ENCODE data around the gene ZNF692.
"Not testable (repeated sequence)": the region's sequence is repeated elsewhere in the genome, so short reads cannot be mapped to it uniquely, and the experiment has no call there.

The ZNF692 gene

DNA sequence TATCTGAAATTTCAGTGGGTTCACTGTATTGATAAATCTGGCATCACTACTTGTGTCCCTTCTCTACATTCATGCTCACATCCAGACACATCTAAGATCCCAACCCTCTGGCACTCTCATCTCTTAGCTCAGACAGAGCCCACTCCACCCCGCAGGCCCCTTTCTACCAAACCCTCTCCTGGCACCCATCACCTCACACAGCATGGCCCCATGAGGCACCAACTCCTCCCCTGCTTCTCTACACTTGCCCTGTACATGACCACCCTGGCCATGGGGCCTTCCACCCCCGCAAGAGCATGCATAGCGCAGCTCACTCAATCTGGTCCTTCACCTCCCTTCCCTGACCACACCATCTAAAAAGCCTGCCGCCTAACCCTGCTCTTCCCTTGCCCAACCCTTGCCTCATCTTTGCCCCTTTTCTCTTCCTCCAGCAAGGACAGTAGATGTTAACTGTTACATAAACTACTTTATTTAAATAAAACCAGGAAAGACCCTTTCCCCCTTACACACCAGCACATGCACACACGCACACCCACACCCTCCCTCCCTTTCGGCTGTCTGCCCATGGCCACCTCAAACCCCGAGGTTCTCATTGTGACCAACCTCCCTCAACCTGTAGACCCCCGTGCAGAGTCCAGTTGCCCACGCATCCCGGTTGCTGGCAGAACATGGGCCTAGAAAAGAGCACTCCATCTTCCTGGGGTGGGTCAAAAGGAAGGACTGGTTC is 48.7 kb downstream of the ZNF692 start:
- peaks cover 14% of the 10 kb centered on the region for H3K36me3 ChIP-seq (replicated peaks)
- no peaks in the 10 kb centered on the region for H3K9me3 ChIP-seq
- H3K4me3 ChIP-seq: no peak overlapping the region
- DNase-seq (ENCODE audit: low spot score in 2 of 2): no peak
- in situ Hi-C loops (cut with MboI; ENCODE audit: low sequenced_read_pairs): no loop called here
- H3K4me1 ChIP-seq: no peaks in the 10 kb centered on the region
- no peaks in the 10 kb centered on the region for H3K27me3 ChIP-seq (ENCODE audit: low read depth)

DNA sequence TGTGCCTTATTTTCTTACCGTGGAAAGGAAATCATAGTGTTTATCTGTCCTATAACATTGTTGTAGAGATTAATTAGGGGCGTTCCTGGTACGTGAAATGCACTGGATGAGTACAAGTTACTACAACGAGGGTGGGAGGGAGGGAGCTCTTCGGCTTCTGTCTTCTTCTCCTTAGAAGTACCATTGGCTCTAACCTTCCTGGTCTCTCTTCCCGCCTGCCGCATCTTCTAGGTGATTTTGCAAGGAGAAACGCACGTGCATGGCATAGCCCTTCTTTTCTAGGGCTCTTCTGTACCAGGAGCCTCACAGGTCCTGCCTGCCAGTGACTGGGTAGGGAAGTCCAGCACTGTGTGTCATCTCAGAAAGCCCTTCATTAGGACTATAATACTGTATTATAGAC is 50.0 kb downstream of the ZNF692 start:
- H3K9me3 ChIP-seq: no peaks in the 10 kb centered on the region
- H3K36me3 ChIP-seq (replicated peaks): peaks cover 3% of the 10 kb centered on the region
- no peaks in the 10 kb centered on the region for H3K4me1 ChIP-seq
- DNase-seq (ENCODE audit: low spot score in 2 of 2): no peak
- H3K27me3 ChIP-seq (ENCODE audit: low read depth): no peaks in the 10 kb centered on the region
- no peak overlapping the region for H3K4me3 ChIP-seq
- in situ Hi-C loops (cut with MboI; ENCODE audit: low sequenced_read_pairs): no loop called here

DNA sequence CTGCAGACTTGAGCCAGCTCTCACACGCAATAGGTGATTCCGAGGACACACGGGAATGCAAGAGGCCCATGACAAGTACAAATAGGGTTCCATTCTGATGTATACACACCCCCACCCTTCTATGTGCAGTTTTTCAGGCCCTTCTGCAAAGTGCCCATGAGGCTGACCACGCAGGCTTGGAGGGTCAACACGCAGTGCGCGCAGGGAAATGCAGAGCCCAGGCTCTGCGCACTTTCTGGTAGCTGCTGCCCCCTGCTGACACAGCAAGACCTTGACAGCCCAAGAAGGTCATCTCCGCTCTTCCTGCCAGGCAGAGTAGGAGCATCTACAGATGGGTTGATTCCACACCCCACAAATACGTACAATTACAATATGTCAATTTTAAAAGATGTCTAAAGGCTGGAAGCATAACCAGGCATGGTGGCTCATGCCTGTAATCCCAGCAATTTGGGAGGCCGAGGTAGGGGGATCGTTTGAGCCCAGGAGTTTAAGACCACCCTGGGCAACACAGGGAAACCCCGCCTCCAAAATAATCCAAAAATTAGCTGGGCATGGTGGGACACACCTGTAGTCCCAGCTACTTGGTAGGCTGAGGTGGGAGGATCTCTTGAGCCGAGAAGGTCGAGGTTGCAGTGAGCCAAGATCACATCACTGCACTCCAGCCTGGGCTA is 51.7 kb downstream of the ZNF692 start:
- H3K9me3 ChIP-seq: no peaks in the 10 kb centered on the region
- DNase-seq (ENCODE audit: low spot score in 2 of 2): peak; percentile 50 to 80
- no peaks in the 10 kb centered on the region for H3K36me3 ChIP-seq (replicated peaks)
- no peaks in the 10 kb centered on the region for H3K27me3 ChIP-seq (ENCODE audit: low read depth)
- in situ Hi-C loops (cut with MboI; ENCODE audit: low sequenced_read_pairs): no loop called here
- no peaks in the 10 kb centered on the region for H3K4me1 ChIP-seq
- no peak overlapping the region for H3K4me3 ChIP-seq

DNA sequence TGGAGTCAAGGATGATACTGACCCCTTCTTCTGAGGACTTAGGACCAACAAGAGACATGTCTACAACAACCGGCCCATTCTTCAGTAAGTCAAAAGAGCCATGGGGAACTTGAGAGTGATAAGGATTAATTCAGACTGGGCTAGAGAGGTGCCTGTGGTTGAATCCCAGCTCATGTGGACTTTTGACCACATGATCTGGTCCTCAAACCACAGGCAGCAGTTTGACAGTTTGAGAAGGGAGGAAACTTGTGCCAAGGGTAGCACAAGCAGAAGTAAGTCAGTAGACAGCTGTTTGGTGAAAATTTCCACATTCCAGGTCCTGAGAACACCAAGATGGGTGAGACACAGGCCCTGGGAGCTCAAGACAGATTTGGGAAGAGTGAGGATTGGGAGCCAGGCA is 53.0 kb downstream of the ZNF692 start:
- no peaks in the 10 kb centered on the region for H3K9me3 ChIP-seq
- no peak for DNase-seq (ENCODE audit: low spot score in 2 of 2)
- H3K27me3 ChIP-seq (ENCODE audit: low read depth): no peaks in the 10 kb centered on the region
- no peak overlapping the region for H3K4me3 ChIP-seq
- no peaks in the 10 kb centered on the region for H3K36me3 ChIP-seq (replicated peaks)
- no peaks in the 10 kb centered on the region for H3K4me1 ChIP-seq
- in situ Hi-C loops (cut with MboI; ENCODE audit: low sequenced_read_pairs): no loop called here

DNA sequence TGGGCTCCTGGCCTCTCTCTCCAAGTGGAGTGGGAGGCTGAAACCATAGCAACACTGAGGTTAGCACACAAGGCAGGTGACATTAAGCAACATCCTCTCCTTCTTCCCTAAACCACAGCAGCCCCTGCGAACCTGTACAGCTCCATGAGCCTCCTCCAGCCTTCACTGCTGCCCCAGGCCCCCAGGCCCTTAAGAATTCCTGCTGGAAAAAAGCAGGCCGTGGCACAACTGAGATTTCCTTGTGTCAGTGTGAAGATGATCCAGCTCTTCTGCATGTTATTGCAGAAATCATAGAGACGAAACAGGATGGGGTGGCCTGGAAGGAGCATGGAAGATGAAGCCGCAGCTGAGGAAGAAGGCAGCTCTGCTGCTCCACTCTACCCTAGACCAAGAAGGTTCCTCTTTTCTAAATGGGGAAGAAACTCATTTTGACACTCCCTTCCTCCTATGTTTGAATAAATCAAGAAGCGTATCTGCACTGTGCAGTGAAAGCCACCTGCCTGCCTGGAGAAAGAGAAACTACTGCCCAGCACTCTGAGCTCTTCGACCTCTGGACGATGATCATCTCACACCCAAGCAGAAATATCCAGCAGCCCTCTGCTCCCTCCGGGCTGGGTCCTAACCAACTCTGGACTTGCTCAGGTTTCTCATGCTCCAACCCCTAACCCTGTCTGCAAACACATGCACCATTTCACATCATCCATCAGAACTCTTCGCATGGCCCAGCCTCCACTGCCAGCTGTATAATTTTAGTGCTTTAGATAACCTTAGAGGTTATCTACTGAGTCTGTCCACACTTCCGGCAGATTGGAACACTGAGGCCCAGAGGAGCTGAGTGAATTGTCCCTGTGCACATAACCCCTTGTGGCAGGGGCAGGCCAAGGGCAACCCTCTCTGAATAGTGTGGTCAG is 53.9 kb downstream of the ZNF692 start:
- no peak for DNase-seq (ENCODE audit: low spot score in 2 of 2)
- Histone ChIP-seq H3K4me3 (no peak overlapping the region), H3K4me1 (no peaks in the 10 kb centered on the region), H3K27me3 (ENCODE audit: low read depth) (peaks cover 6% of the 10 kb centered on the region; the same call in 1 of the 2 replicates), H3K9me3 (no peaks in the 10 kb centered on the region), H3K36me3 (replicated peaks) (no peaks in the 10 kb centered on the region)
- in situ Hi-C loops (cut with MboI; ENCODE audit: low sequenced_read_pairs): no loop called here

DNA sequence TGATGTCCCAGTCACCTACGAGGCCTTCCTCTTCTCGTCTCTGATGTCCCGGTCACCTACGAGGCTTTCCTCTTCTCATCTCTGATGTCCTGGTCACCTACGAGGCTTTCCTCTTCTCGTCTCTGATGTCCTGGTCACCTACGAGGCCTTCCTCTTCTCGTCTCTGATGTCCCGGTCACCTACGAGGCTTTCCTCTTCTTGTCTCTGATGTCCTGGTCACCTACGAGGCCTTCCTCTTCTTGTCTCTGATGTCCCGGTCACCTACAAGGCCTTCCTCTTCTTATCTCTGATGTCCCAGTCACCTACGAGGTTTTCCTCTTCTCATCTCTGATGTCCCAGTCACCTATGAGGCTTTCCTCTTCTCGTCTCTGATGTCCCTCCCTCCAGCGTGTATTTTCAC is 55.4 kb downstream of the ZNF692 start:
- DNase-seq (ENCODE audit: low spot score in 2 of 2); H3K9me3 ChIP-seq; H3K27me3 ChIP-seq (ENCODE audit: low read depth); H3K36me3 ChIP-seq (replicated peaks); H3K4me3 ChIP-seq; H3K4me1 ChIP-seq; in situ Hi-C loops (cut with MboI; ENCODE audit: low sequenced_read_pairs): not testable (repeated sequence)

DNA sequence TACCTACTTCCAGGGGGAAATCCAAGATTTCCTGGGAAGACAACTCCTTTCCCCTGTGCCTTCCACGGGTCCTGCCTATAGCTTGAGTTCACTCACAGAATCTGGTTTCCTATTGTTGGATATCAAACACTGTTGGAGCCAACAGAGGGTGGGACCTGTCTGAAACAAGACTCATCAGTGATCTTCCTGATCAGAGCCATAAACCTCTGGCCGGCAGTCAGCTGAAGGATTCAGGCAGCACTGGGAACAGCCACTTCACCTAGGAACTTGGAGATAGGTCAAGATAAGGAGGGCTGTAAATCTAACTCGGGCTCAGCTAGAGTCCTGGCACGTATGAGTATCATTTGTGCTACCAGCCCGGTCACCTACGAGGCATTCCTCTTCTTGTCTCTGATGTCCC is 56.4 kb downstream of the ZNF692 start:
- Histone ChIP-seq H3K27me3 (ENCODE audit: low read depth) (peaks cover 13% of the 10 kb centered on the region; the same call in 1 of the 2 replicates), H3K4me1 (no peaks in the 10 kb centered on the region), H3K4me3 (no peak overlapping the region), H3K36me3 (replicated peaks) (no peaks in the 10 kb centered on the region), H3K9me3 (no peaks in the 10 kb centered on the region)
- DNase-seq (ENCODE audit: low spot score in 2 of 2): no peak
- in situ Hi-C loops (cut with MboI; ENCODE audit: low sequenced_read_pairs): no loop called here

DNA sequence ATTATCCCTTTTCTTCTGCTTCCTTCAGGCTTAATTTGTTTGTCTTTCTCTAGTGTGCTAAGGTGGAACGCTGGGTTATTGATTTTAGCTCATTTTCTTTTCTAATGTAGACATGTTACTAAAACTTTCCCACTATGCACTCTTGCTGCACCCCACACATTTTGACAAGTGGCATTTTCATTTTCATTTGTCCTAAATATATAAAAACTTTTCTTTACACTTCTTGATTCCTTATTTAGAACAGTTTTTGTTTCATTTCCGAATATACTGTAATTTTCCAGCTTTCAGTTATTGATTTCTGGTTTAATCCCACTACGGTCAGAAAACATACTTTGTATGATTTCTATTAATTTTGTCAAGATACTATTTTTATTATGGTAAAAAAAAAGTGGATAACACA is 58.4 kb downstream of the ZNF692 start:
- Histone ChIP-seq H3K9me3 (no peaks in the 10 kb centered on the region), H3K36me3 (replicated peaks) (no peaks in the 10 kb centered on the region), H3K4me3 (no peak overlapping the region), H3K4me1 (no peaks in the 10 kb centered on the region), H3K27me3 (ENCODE audit: low read depth) (peaks cover 13% of the 10 kb centered on the region; the same call in 1 of the 2 replicates)
- in situ Hi-C loops (cut with MboI; ENCODE audit: low sequenced_read_pairs): no loop called here
- no peak for DNase-seq (ENCODE audit: low spot score in 2 of 2)
